CD4-positive, alpha-beta memory T cell (primary cell): ENCODE measurements around the gene IGFBP3. TPM values are rescaled to one million over a fixed set of nuclear protein-coding genes. Genes with fewer than 3 reads are reported as not detected.

Experiments used
- CTCF ChIA-PET: fragments of 350-600 bp; sonication (Branson Sonifier 250); formaldehyde crosslinking; loops from one replicate; lab custom pipeline; 2021; ENCODE audit warnings: inconsistent platforms; ENCODE audit not compliant: partially characterized antibody; lab: Charles Lee
- POLR2A ChIA-PET: fragments of 350-600 bp; sonication (Branson Sonifier 250); formaldehyde crosslinking; loops from one replicate; lab custom pipeline; 2021; ENCODE audit not compliant: partially characterized antibody; lab: Charles Lee
- DNase-seq, 5 donors: peaks; one replicate each; pipeline versions ENCODE4 v3.0.0 to v3.0.0-alpha.2; 2020 to 2022; ENCODE audit warnings: mixed read lengths in 1 of 5
- H3K27ac ChIP-seq: one replicate; pipeline ENCODE4 v1.7.0; 2013; ENCODE audit warnings: low read depth, low read length
- H3K27me3 ChIP-seq: 2 replicates; pipeline ENCODE4 v1.7.0; 2013; ENCODE audit warnings: mild to moderate bottlenecking, low read length, moderate library complexity; ENCODE audit not compliant: insufficient read depth
- H3K36me3 ChIP-seq: 2 replicates; pipeline ENCODE4 v1.7.0; 2013; ENCODE audit warnings: mild to moderate bottlenecking, low read length, moderate library complexity; ENCODE audit not compliant: insufficient read depth
- H3K4me1 ChIP-seq: 2 replicates; pipeline ENCODE4 v1.7.0; 2013; ENCODE audit warnings: mild to moderate bottlenecking, low read length, moderate library complexity; ENCODE audit not compliant: insufficient read depth
- H3K4me3 ChIP-seq, 2 donors: one replicate each; pipeline ENCODE4 v1.7.0; 2013; ENCODE audit warnings: low read length in 2 of 2, mild to moderate bottlenecking in 1 of 2
- H3K9me3 ChIP-seq, 2 donors: one replicate each; pipeline ENCODE4 v1.7.0; 2013; ENCODE audit warnings: low read length in 2 of 2, control low read depth in 1 of 2; ENCODE audit not compliant: control insufficient read depth in 1 of 2
- H3K27ac Mint-ChIP-seq, 7 donors: one replicate each; pipeline ENCODE4 v1.8.0; 2020 to 2021; ENCODE audit warnings: mixed read lengths in 7 of 7, mild to moderate bottlenecking in 6 of 7, inconsistent platforms in 3 of 7, moderate library complexity in 3 of 7
- H3K27me3 Mint-ChIP-seq, 2 donors: one replicate each; pipeline ENCODE4 v1.8.0; 2020 to 2021; ENCODE audit warnings: mixed read lengths in 2 of 2
- H3K36me3 Mint-ChIP-seq, 2 donors: one replicate each; pipeline ENCODE4 v1.8.0; 2020 to 2021; ENCODE audit warnings: mixed read lengths in 2 of 2, inconsistent platforms in 1 of 2, mild to moderate bottlenecking in 1 of 2
- H3K4me1 Mint-ChIP-seq, 4 donors: one replicate each; pipeline ENCODE4 v1.8.0; 2020 to 2021; ENCODE audit warnings: mixed read lengths in 4 of 4, mild to moderate bottlenecking in 1 of 4
- H3K4me3 Mint-ChIP-seq, 8 donors: one replicate each; pipeline ENCODE4 v1.8.0; 2020 to 2021; ENCODE audit warnings: mixed read lengths in 8 of 8, mild to moderate bottlenecking in 7 of 8, moderate library complexity in 6 of 8, inconsistent platforms in 3 of 8
- H3K9me3 Mint-ChIP-seq, 8 donors: one replicate each; pipeline ENCODE4 v1.8.0; 2020 to 2021; ENCODE audit warnings: mixed read lengths in 8 of 8, mild to moderate bottlenecking in 5 of 8, inconsistent platforms in 3 of 8, moderate library complexity in 1 of 8
- intact Hi-C: fragments of 100-400 bp; cut with micrococcal nuclease; formaldehyde crosslinking; loops from one replicate; pipeline ENCODE4 v1.15.1; 2023
- polyA plus RNA-seq, 2 donors: library from polyadenylated mRNA; unstranded; fragments of 300-500 nt; fragmentation: Illumina TruSeq; gene quantifications; one replicate each; pipeline ENCODE4 v1.2.3, GENCODE V29; 2021
- total RNA-seq, 2 experiments: library from RNA; stranded (reverse); gene quantifications; one replicate each; pipeline ENCODE4 v1.2.3, GENCODE V29; 2021

The IGFBP3 gene
- total and polyA plus RNA-seq, 4 experiments from 2014 or later = 10.4 to 19.0 (median 15.6) TPM

DNA sequence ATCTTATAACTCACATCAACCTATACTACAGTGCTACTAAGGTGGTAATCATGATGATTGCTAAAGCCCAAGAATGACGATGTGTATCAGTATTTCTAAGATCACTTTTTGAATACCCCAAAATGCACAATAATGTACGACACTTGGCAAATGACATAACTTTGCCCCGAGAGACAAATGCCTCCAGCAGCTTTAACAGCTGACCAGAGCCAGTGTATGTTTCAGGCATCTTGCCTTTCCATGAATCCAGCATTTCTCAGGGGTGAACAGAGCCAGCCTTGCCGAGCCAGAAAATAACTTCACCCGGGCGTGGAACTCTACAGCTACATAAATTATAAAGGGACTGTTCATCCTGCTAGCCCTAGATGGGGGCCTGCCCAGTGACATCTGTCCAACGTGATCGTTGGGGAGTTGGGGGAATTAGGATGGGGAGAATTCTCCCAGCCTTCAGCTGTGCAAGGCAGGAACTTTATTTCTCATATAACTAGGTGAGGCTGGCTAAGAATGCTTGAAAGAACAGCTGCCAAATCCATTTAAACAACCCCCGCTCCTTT is 1.8 kb downstream of the IGFBP3 start:
- peaks cover 42% of the 10 kb centered on the region for H3K4me1 ChIP-seq
- peak overlapping the region in 7 of 8 donors; percentile 75 to 89 (median 81) for H3K4me3 Mint-ChIP-seq
- no peaks in the 10 kb centered on the region for H3K9me3 Mint-ChIP-seq
- no peaks in the 10 kb centered on the region for H3K36me3 ChIP-seq
- H3K4me3 ChIP-seq = no peak overlapping the region
- CTCF ChIA-PET = interaction anchor here (1.0 to 3.2 kb wide), 10 partner anchors 15 to 1173 kb away, joined by 3 to 12 read pairs (median 7); no protein-coding TSS in a partner anchor
- peaks cover 13 to 54% (median 28%) of the 10 kb centered on the region in 4 donors for H3K4me1 Mint-ChIP-seq
- peaks cover 30 to 38% of the 10 kb centered on the region in 2 donors for H3K27me3 Mint-ChIP-seq
- intact Hi-C loops = loop anchor here (5.0 kb wide), 1 partner anchor 1898 kb away; no protein-coding TSS in a partner anchor
- H3K27ac ChIP-seq = no peak overlapping the region
- H3K27ac Mint-ChIP-seq = no peak overlapping the region
- POLR2A ChIA-PET = interaction anchor here (1.5 kb wide), 1 partner anchor 21 kb away, joined by 5 read pairs; no protein-coding TSS in a partner anchor
- DNase-seq = no peak
- peaks cover 9% of the 10 kb centered on the region for H3K27me3 ChIP-seq
- H3K36me3 Mint-ChIP-seq = peaks cover 0 to 2% of the 10 kb centered on the region in 2 donors
- H3K9me3 ChIP-seq = no peaks in the 10 kb centered on the region

DNA sequence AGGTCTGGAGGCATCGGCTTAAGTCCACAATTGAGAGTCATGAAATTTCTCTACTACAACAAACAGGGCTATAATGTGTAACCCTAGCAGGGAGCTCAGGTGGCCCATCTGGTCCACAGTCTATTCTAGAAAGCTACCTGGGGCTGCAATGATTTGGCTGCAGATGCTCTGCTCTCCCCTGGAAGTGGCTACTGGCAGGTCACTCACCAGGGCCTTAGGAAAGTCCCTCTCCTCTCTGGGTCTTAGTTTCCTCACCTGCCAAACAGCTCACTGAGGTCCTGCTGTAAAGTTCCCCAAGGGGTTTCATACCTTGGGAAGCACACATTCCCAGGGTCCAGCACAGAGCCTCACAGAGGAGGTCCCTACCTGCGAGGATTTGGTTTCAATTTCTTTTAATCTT is 2.5 kb downstream of the IGFBP3 start:
- ChIA-PET CTCF (interaction anchor here (1.0 to 3.2 kb wide), 13 partner anchors 16 to 1174 kb away, joined by 3 to 12 read pairs (median 4); no protein-coding TSS in a partner anchor), POLR2A (interaction anchor here (1.5 kb wide), 1 partner anchor 21 kb away, joined by 5 read pairs; no protein-coding TSS in a partner anchor)
- DNase-seq = no peak
- intact Hi-C loops = loop anchor here (5.0 kb wide), 1 partner anchor 1899 kb away; no protein-coding TSS in a partner anchor
- Mint-ChIP-seq H3K27me3 (peaks cover 28 to 36% of the 10 kb centered on the region in 2 donors), H3K36me3 (peaks cover 0 to 2% of the 10 kb centered on the region in 2 donors), H3K4me3 (peak overlapping the region in 4 of 8 donors; percentile 13 to 85 (median 44)), H3K4me1 (peaks cover 13 to 54% (median 28%) of the 10 kb centered on the region in 4 donors), H3K9me3 (no peaks in the 10 kb centered on the region), H3K27ac (no peak overlapping the region)
- Histone ChIP-seq H3K4me1 (peaks cover 41% of the 10 kb centered on the region), H3K27ac (no peak overlapping the region), H3K9me3 (no peaks in the 10 kb centered on the region), H3K27me3 (peaks cover 9% of the 10 kb centered on the region), H3K36me3 (no peaks in the 10 kb centered on the region), H3K4me3 (no peak overlapping the region)

DNA sequence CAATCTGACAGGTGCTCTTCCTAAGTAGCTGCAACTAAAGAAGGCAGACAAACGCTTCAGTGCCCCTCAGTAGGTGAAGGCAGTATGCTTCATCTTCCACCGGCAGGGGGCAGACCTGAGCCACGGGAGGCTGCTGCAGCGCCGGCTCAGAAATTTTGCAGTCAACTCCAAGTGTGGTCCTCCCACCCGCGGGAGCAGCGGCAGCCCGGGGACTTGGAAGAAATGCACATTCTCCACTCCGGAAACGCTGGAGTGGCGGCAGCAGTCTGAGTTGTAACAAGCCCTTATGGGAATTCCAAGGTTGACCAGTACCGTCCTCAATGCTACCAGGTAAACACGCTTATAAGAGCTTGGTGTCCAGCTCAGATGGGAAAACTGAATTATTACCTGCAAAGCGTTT is 3.4 kb downstream of the IGFBP3 start:
- Histone ChIP-seq H3K4me3 (no peak overlapping the region), H3K4me1 (peaks cover 32% of the 10 kb centered on the region), H3K27ac (no peak overlapping the region), H3K36me3 (no peaks in the 10 kb centered on the region), H3K27me3 (peaks cover 9% of the 10 kb centered on the region), H3K9me3 (no peaks in the 10 kb centered on the region)
- POLR2A ChIA-PET = interaction anchor here (1.5 kb wide), 1 partner anchor 22 kb away, joined by 5 read pairs; no protein-coding TSS in a partner anchor
- peaks cover 22 to 30% of the 10 kb centered on the region in 2 donors for H3K27me3 Mint-ChIP-seq
- H3K4me3 Mint-ChIP-seq = peak overlapping the region in 4 of 8 donors; percentile 15 to 57 (median 36)
- peak; percentile 50 to 64 (median 60) for DNase-seq
- CTCF ChIA-PET = interaction anchor here (0.6 to 3.2 kb wide), 12 partner anchors 9 to 1221 kb away, joined by 3 to 12 read pairs (median 4); no protein-coding TSS in a partner anchor
- H3K36me3 Mint-ChIP-seq = peaks cover 0 to 2% of the 10 kb centered on the region in 2 donors
- no peak overlapping the region for H3K27ac Mint-ChIP-seq
- H3K9me3 Mint-ChIP-seq = no peaks in the 10 kb centered on the region
- intact Hi-C loops = loop anchor here (1.0 to 5.0 kb wide), 2 partner anchors 1171 to 1900 kb away; no protein-coding TSS in a partner anchor
- peaks cover 7 to 45% (median 22%) of the 10 kb centered on the region in 4 donors for H3K4me1 Mint-ChIP-seq

DNA sequence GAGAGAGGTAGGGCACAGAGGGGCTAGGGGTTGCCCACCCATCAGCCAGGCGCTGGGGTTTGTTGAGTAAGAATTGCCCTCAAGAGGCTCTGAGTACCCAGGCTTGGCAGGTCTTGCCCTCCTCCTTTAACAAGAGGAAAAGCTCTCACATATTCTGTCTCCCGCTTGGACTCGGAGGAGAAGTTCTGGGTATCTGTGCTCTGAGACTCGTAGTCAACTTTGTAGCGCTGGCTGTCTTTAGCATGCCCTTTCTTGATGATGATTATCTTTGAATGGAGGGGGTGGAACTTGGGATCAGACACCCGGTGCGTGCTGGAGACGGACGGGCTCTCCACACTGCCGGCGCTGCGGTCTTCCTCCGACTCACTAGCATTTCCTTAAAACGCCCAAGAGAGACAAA is 4.0 kb downstream of the IGFBP3 start:
- no peak for DNase-seq
- Histone ChIP-seq H3K27me3 (peaks cover 9% of the 10 kb centered on the region), H3K4me1 (peaks cover 26% of the 10 kb centered on the region), H3K36me3 (no peaks in the 10 kb centered on the region), H3K27ac (no peak overlapping the region), H3K4me3 (no peak overlapping the region), H3K9me3 (no peaks in the 10 kb centered on the region)
- peaks cover 0 to 2% of the 10 kb centered on the region in 2 donors for H3K36me3 Mint-ChIP-seq
- intact Hi-C loops = loop anchor here (1.0 to 5.0 kb wide), 2 partner anchors 1171 to 1900 kb away; no protein-coding TSS in a partner anchor
- ChIA-PET CTCF (interaction anchor here (1.1 to 3.2 kb wide), 7 partner anchors 8 to 1175 kb away, joined by 3 to 12 read pairs (median 9); no protein-coding TSS in a partner anchor), POLR2A (no interaction called here)
- no peak overlapping the region for H3K27ac Mint-ChIP-seq
- H3K4me3 Mint-ChIP-seq = no peak overlapping the region
- H3K4me1 Mint-ChIP-seq = peaks cover 3 to 39% (median 16%) of the 10 kb centered on the region in 4 donors
- H3K9me3 Mint-ChIP-seq = no peaks in the 10 kb centered on the region
- peaks cover 19 to 27% of the 10 kb centered on the region in 2 donors for H3K27me3 Mint-ChIP-seq

DNA sequence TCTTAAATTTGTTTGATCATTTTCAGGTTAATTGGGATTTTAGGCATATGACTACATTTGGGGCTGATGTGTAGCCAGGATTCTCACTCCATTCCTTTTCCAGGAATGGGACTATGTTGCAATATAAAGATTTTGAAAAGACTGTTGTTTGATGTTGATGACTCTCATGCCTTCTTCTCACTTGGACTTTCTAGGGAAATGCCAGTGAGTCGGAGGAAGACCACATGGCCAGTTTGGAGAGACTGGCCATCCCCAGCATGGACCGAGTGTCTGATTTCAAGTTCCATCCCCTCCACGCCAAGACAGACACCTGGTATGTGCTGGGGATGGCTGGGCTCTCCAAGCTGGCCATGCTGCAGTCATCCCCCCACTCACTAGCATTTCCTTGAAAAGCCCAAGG is 5.5 kb downstream of the IGFBP3 start:
- Mint-ChIP-seq H3K27ac (no peak overlapping the region), H3K9me3 (no peaks in the 10 kb centered on the region), H3K4me3 (no peak overlapping the region), H3K4me1 (peaks cover 3 to 33% (median 12%) of the 10 kb centered on the region in 4 donors), H3K36me3 (peaks cover 0 to 2% of the 10 kb centered on the region in 2 donors), H3K27me3 (peaks cover 15 to 27% of the 10 kb centered on the region in 2 donors)
- ChIA-PET CTCF (no interaction called here), POLR2A (no interaction called here)
- no peak overlapping the region for H3K27ac ChIP-seq
- intact Hi-C loops = loop anchor here (5.0 kb wide), 1 partner anchor 1902 kb away; no protein-coding TSS in a partner anchor
- no peaks in the 10 kb centered on the region for H3K9me3 ChIP-seq
- H3K4me3 ChIP-seq = no peak overlapping the region
- no peak for DNase-seq
- H3K4me1 ChIP-seq = peaks cover 18% of the 10 kb centered on the region
- no peaks in the 10 kb centered on the region for H3K36me3 ChIP-seq
- peaks cover 9% of the 10 kb centered on the region for H3K27me3 ChIP-seq

DNA sequence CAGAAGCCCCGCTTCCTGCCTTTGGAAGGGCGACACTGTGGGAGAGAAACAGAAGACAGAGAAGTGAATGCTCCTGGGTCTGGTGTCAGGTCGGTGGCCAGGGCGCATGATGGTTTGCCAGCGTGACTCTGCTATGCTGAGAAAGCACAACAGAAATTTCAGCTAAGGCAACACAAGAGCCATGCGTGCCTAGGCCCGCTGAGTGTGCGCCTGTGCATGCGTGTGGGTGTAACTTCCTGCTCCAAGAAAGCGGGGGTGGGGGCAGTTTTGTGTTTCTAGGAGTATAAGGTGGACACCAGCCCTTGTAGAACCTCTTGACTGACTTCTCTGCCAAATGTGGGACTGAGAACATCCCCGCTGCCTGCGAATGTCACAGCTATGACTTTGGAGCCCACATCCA is 6.2 kb downstream of the IGFBP3 start:
- Mint-ChIP-seq H3K36me3 (peaks cover 0 to 2% of the 10 kb centered on the region in 2 donors), H3K27me3 (peaks cover 11 to 22% of the 10 kb centered on the region in 2 donors), H3K4me3 (no peak overlapping the region), H3K9me3 (no peaks in the 10 kb centered on the region), H3K27ac (no peak overlapping the region), H3K4me1 (peaks cover 3 to 27% (median 10%) of the 10 kb centered on the region in 4 donors)
- no peaks in the 10 kb centered on the region for H3K36me3 ChIP-seq
- H3K4me3 ChIP-seq = no peak overlapping the region
- intact Hi-C loops = loop anchor here (5.0 kb wide), 1 partner anchor 1902 kb away; no protein-coding TSS in a partner anchor
- DNase-seq = no peak
- peaks cover 7% of the 10 kb centered on the region for H3K27me3 ChIP-seq
- CTCF ChIA-PET = no interaction called here
- peaks cover 18% of the 10 kb centered on the region for H3K4me1 ChIP-seq
- POLR2A ChIA-PET = no interaction called here
- H3K9me3 ChIP-seq = no peaks in the 10 kb centered on the region
- H3K27ac ChIP-seq = no peak overlapping the region

DNA sequence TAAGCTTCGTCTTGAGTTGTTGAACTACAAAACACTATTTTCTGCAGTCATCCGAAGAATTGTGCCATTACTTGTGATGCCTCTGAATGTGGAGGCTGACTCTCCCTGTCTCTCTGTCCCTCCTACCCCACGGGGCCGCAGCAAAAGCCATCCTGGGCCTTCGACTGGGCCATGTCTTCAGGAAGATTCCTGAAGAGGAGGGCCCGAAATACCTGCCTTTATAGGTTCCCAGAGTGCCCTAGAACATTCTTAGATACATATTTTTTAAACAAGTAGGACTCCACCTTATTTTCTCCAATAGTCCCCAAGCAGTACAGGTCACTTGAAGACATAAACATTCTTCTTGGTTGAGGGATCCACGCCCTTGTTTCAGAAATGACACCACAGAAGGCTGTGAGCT is 8.1 kb downstream of the IGFBP3 start:
- H3K9me3 Mint-ChIP-seq = no peaks in the 10 kb centered on the region
- H3K27me3 Mint-ChIP-seq = peaks cover 4 to 10% of the 10 kb centered on the region in 2 donors
- H3K36me3 Mint-ChIP-seq = peaks cover 0 to 2% of the 10 kb centered on the region in 2 donors
- Histone ChIP-seq H3K4me3 (no peak overlapping the region), H3K27me3 (no peaks in the 10 kb centered on the region), H3K36me3 (no peaks in the 10 kb centered on the region), H3K4me1 (peaks cover 3% of the 10 kb centered on the region), H3K9me3 (no peaks in the 10 kb centered on the region), H3K27ac (no peak overlapping the region)
- intact Hi-C loops = no loop called here
- CTCF ChIA-PET = interaction anchor here (1.6 to 1.8 kb wide), 2 partner anchors 9 to 11 kb away, joined by 4 to 7 read pairs; no protein-coding TSS in a partner anchor
- POLR2A ChIA-PET = no interaction called here
- H3K27ac Mint-ChIP-seq = no peak overlapping the region
- DNase-seq = no peak
- H3K4me3 Mint-ChIP-seq = no peak overlapping the region
- H3K4me1 Mint-ChIP-seq = peaks cover 0 to 12% (median 5%) of the 10 kb centered on the region in 4 donors
